ENCODE results near the gene TP53RK. TPM values are rescaled to one million over a fixed set of nuclear protein-coding genes. Genes with fewer than 3 reads are reported as not detected.

TP53RK gene
- total RNA-seq, 1 donor = 17.4 TPM

GRCh38 chr20:46671866-46672542 is 17.2 kb downstream of the TP53RK start:
- no peak for TF ChIP-seq CTCF (IDR thresholded peaks at IDR 0.05; ENCODE audit: insufficient read depth, low read length)
- no peak for DNase-seq (ENCODE audit: low read depth)
- H3K4me3 ChIP-seq (ENCODE audit: low read depth, low read length) = no peak overlapping the region

GRCh38 chr20:46670585-46671584 is 18.4 kb downstream of the TP53RK start:
- no peak for TF ChIP-seq CTCF (IDR thresholded peaks at IDR 0.05; ENCODE audit: insufficient read depth, low read length)
- no peak overlapping the region for H3K4me3 ChIP-seq (ENCODE audit: low read depth, low read length)
- no peak for DNase-seq (ENCODE audit: low read depth)

- DNase-seq (ENCODE audit: low read depth) = no peak
- TF ChIP-seq CTCF (IDR thresholded peaks at IDR 0.05; ENCODE audit: insufficient read depth, low read length) = no peak
- H3K4me3 ChIP-seq (ENCODE audit: low read depth, low read length) = no peak overlapping the region
Measured at GRCh38 chr20:46670228-46670584, 19.0 kb downstream of the TP53RK start.

GRCh38 chr20:46666818-46667515 is 22.3 kb downstream of the TP53RK start:
- TF ChIP-seq CTCF (IDR thresholded peaks at IDR 0.05; ENCODE audit: insufficient read depth, low read length) = no peak
- no peak overlapping the region for H3K4me3 ChIP-seq (ENCODE audit: low read depth, low read length)

GRCh38 chr20:46666306-46666705 is 22.9 kb downstream of the TP53RK start:
- no peak for DNase-seq (ENCODE audit: low read depth)
- TF ChIP-seq CTCF (IDR thresholded peaks at IDR 0.05; ENCODE audit: insufficient read depth, low read length) = no peak
- no peak overlapping the region for H3K4me3 ChIP-seq (ENCODE audit: low read depth, low read length)

More at GRCh38 chr20:46666818-46667515, 22.3 kb downstream of the TP53RK start:
- no peak for DNase-seq (ENCODE audit: low read depth)

- DNase-seq (ENCODE audit: low read depth) = no peak
- no peak for TF ChIP-seq CTCF (IDR thresholded peaks at IDR 0.05; ENCODE audit: insufficient read depth, low read length)
- no peak overlapping the region for H3K4me3 ChIP-seq (ENCODE audit: low read depth, low read length)
Measured at GRCh38 chr20:46665602-46666001, 23.6 kb downstream of the TP53RK start.

Data from fibroblast of the aortic adventitia (primary cell).